HEK293T (cell line): ENCODE results near the gene SMC1B.
"Not testable (repeated sequence)": the region's sequence is repeated elsewhere in the genome, so short reads cannot be mapped to it uniquely, and the experiment has no call there.

ENCODE experiments used
- CTCF ChIA-PET: fragments of 350-600 bp; formaldehyde crosslinking; extraction: SDS; loops from one replicate; lab custom pipeline; 2021; ENCODE audit warnings: antibody characterized with exemption, inconsistent platforms; lab: Yijun Ruan, JAX
- POLR2A ChIA-PET: fragments of 350-600 bp; formaldehyde crosslinking; extraction: SDS; loops from one replicate; lab custom pipeline; 2020; ENCODE audit warnings: antibody characterized with exemption, inconsistent platforms; lab: Yijun Ruan, JAX
- DNase-seq: peaks from one replicate; pipeline ENCODE4 v3.0.0; 2012; ENCODE audit warnings: mixed read lengths; ENCODE audit errors: extremely low spot score
- ARNT ChIP-seq: fragments of 450-650 bp; IDR thresholded peaks from 2 replicates; pipeline ENCODE4 v1.6.1; 2017; ENCODE audit warnings: mild to moderate bottlenecking
- BHLHE40 ChIP-seq: fragments of 450-650 bp; IDR thresholded peaks from 2 replicates; pipeline ENCODE4 v1.6.1; 2016; ENCODE audit warnings: mild to moderate bottlenecking, moderate library complexity, borderline replicate concordance
- CTBP1 ChIP-seq: fragments of 450-650 bp; IDR thresholded peaks from 2 replicates; pipeline ENCODE4 v1.6.1; 2016; ENCODE audit warnings: borderline replicate concordance
- ELF4 ChIP-seq: fragments of 450-650 bp; IDR thresholded peaks from 2 replicates; pipeline ENCODE4 v1.6.1; 2017; ENCODE audit warnings: antibody characterized with exemption
- FOXA1 ChIP-seq: fragments of 450-650 bp; IDR thresholded peaks from 2 replicates; pipeline ENCODE4 v1.6.1; 2016; ENCODE audit warnings: mild to moderate bottlenecking
- FOXK2 ChIP-seq: fragments of 450-650 bp; IDR thresholded peaks from 2 replicates; pipeline ENCODE4 v1.6.1; 2016; ENCODE audit warnings: mild to moderate bottlenecking
- FOXM1 ChIP-seq: fragments of 450-650 bp; IDR thresholded peaks from 2 replicates; pipeline ENCODE4 v1.6.1; 2017; ENCODE audit warnings: mild to moderate bottlenecking, borderline replicate concordance
- HDGF ChIP-seq: fragments of 450-650 bp; IDR thresholded peaks from 2 replicates; pipeline ENCODE4 v1.6.1; 2017; ENCODE audit warnings: antibody characterized with exemption, borderline replicate concordance
- L3MBTL2 ChIP-seq: fragments of 450-650 bp; conservative IDR thresholded peaks from 2 replicates; pipeline ENCODE4 v1.6.1; 2016; ENCODE audit warnings: mild to moderate bottlenecking
- LEF1 ChIP-seq: fragments of 450-650 bp; IDR thresholded peaks from 2 replicates; pipeline ENCODE4 v1.6.1; 2017; ENCODE audit warnings: mild to moderate bottlenecking, borderline replicate concordance
- NFRKB ChIP-seq: fragments of 450-650 bp; IDR thresholded peaks from 2 replicates; pipeline ENCODE4 v1.6.1; 2016; ENCODE audit warnings: mild to moderate bottlenecking, moderate library complexity
- PKNOX1 ChIP-seq: fragments of 450-650 bp; IDR thresholded peaks from 2 replicates; pipeline ENCODE4 v1.6.1; 2016
- SP1 ChIP-seq: fragments of 450-650 bp; IDR thresholded peaks from 2 replicates; pipeline ENCODE4 v1.6.1; 2017
- SUZ12 ChIP-seq: fragments of 450-650 bp; IDR thresholded peaks from 2 replicates; pipeline ENCODE4 v1.6.1; 2016; ENCODE audit warnings: mild to moderate bottlenecking
- TARDBP ChIP-seq: fragments of 450-650 bp; IDR thresholded peaks from 2 replicates; pipeline ENCODE4 v1.6.1; 2016
- ZNF384 ChIP-seq: fragments of 450-650 bp; IDR thresholded peaks from 2 replicates; pipeline ENCODE4 v1.6.1; 2016

The SMC1B gene

GRCh38 chr22:45304971-45305370 lies 108.4 kb downstream of the SMC1B start:
- ChIA-PET POLR2A (no interaction called here), CTCF (no interaction called here)
- DNase-seq: no peak
- TF ChIP-seq CTBP1: no peak
- no peak for TF ChIP-seq FOXM1
- no peak for TF ChIP-seq FOXA1
- TF ChIP-seq LEF1: no peak
- TF ChIP-seq HDGF: no peak
- no peak for TF ChIP-seq ZNF384
- no peak for TF ChIP-seq ELF4
- no peak for TF ChIP-seq L3MBTL2
- TF ChIP-seq PKNOX1: no peak
- TF ChIP-seq TARDBP: no peak
- TF ChIP-seq ARNT: no peak
- no peak for TF ChIP-seq FOXK2
- no peak for TF ChIP-seq NFRKB
- TF ChIP-seq SUZ12: no peak
- no peak for TF ChIP-seq SP1

GRCh38 chr22:45303181-45303580 lies 110.2 kb downstream of the SMC1B start:
- POLR2A ChIA-PET: no interaction called here
- CTCF ChIA-PET: no interaction called here
- no peak for TF ChIP-seq TARDBP
- TF ChIP-seq PKNOX1: no peak
- TF ChIP-seq BHLHE40: no peak
- TF ChIP-seq CTBP1: no peak
- no peak for TF ChIP-seq LEF1
- TF ChIP-seq SUZ12: no peak
- TF ChIP-seq L3MBTL2: no peak
- no peak for TF ChIP-seq ARNT
- no peak for TF ChIP-seq FOXK2
- TF ChIP-seq ELF4: no peak
- TF ChIP-seq SP1: no peak
- TF ChIP-seq HDGF: no peak
- no peak for TF ChIP-seq NFRKB
- no peak for TF ChIP-seq FOXA1
- TF ChIP-seq FOXM1: no peak
- TF ChIP-seq ZNF384: no peak

GRCh38 chr22:45302751-45303150 lies 110.6 kb downstream of the SMC1B start:
- POLR2A ChIA-PET: no interaction called here
- CTCF ChIA-PET: no interaction called here
- TF ChIP-seq HDGF (no peak), ARNT (no peak), ELF4 (no peak), TARDBP (no peak), NFRKB (no peak), ZNF384 (no peak), BHLHE40 (no peak), SP1 (no peak), FOXA1 (no peak)
- DNase-seq: no peak

More at GRCh38 chr22:45303181-45303580, 110.2 kb downstream of the SMC1B start:
- DNase-seq: no peak

- ChIA-PET POLR2A (interaction anchor here (1.5 kb wide), 1 partner anchor 10 kb away, joined by 4 read pairs; the partner anchor contains the start of gene FAM118A), CTCF (no interaction called here)
- no peak for DNase-seq
- TF ChIP-seq FOXK2: no peak
- no peak for TF ChIP-seq PKNOX1
Measured at GRCh38 chr22:45298934-45299505, 114.4 kb downstream of the SMC1B start.

- CTCF ChIA-PET: no interaction called here
- DNase-seq: no peak
- TF ChIP-seq L3MBTL2 (no peak), CTBP1 (no peak), ZNF384 (no peak), FOXA1 (no peak)
- POLR2A ChIA-PET: interaction anchor here (0.9 kb wide), 1 partner anchor 10 kb away, joined by 3 read pairs; no protein-coding TSS in a partner anchor
Measured at GRCh38 chr22:45296628-45297297, 116.6 kb downstream of the SMC1B start.

- TF ChIP-seq BHLHE40 (no peak), L3MBTL2 (no peak), SP1 (no peak)
- ChIA-PET CTCF (no interaction called here), POLR2A (no interaction called here)
- DNase-seq: no peak
Measured at GRCh38 chr22:45295492-45295891, 117.9 kb downstream of the SMC1B start.

GRCh38 chr22:45295004-45295403 lies 118.4 kb downstream of the SMC1B start:
- POLR2A ChIA-PET, CTCF ChIA-PET, DNase-seq: not testable (repeated sequence)
